ENCODE data around the gene CWC22.
A peak's percentile ranks its signal among the peaks of the same experiment; 100 is the strongest.

CWC22 gene

GRCh38 chr2:179910735-179911113 is 96.4 kb downstream of the CWC22 start:
- FAIRE-seq, result no peak
- DNase-seq (ENCODE audit: extremely low spot score, insufficient read length, low read depth), result no peak

- no peak for FAIRE-seq
Measured at GRCh38 chr2:179909845-179910734, 97.0 kb downstream of the CWC22 start.

GRCh38 chr2:179900655-179901054 is 106.4 kb downstream of the CWC22 start:
- no peak for DNase-seq (ENCODE audit: extremely low spot score, insufficient read length, low read depth)
- no peak for FAIRE-seq

More at GRCh38 chr2:179909845-179910734, 97.0 kb downstream of the CWC22 start:
- no peak for DNase-seq (ENCODE audit: extremely low spot score, insufficient read length, low read depth)

GRCh38 chr2:179899666-179900065 is 107.4 kb downstream of the CWC22 start:
- FAIRE-seq, result no peak
- DNase-seq (ENCODE audit: extremely low spot score, insufficient read length, low read depth), result no peak

- FAIRE-seq (peak; percentile 18), DNase-seq (ENCODE audit: extremely low spot score, insufficient read length, low read depth) (no peak)
Measured at GRCh38 chr2:179898873-179899272, 108.2 kb downstream of the CWC22 start.

Data from GM18507 (cell line).